Adipocyte (in vitro differentiated cells): ENCODE data around the gene PCDHA10.
"Not testable (repeated sequence)": the region's sequence is repeated elsewhere in the genome, so short reads cannot be mapped to it uniquely, and the experiment has no call there.

Experiments used
- DNase-seq: peaks from one replicate; pipeline ENCODE4 v3.0.0-alpha.2; 2015; ENCODE audit warnings: low read depth
- H3K27me3 ChIP-seq: replicated peaks from 2 replicates; pipeline ENCODE4 v1.7.0; 2013; ENCODE audit warnings: mild to moderate bottlenecking, low read length, moderate library complexity; ENCODE audit not compliant: control insufficient read depth, insufficient read depth
- H3K36me3 ChIP-seq: 2 replicates; pipeline ENCODE4 v1.7.0; 2013; ENCODE audit warnings: low read length, mild to moderate bottlenecking, moderate library complexity; ENCODE audit not compliant: control insufficient read depth, insufficient read depth, severe bottlenecking
- H3K4me1 ChIP-seq: 2 replicates; pipeline ENCODE4 v1.7.0; 2013; ENCODE audit warnings: mild to moderate bottlenecking, low read length, moderate library complexity; ENCODE audit not compliant: control insufficient read depth, insufficient read depth
- H3K4me3 ChIP-seq: 2 replicates; pipeline ENCODE4 v1.7.0; 2013; ENCODE audit warnings: mild to moderate bottlenecking, low read length, moderate library complexity
- H3K9ac ChIP-seq: 2 replicates; pipeline ENCODE4 v1.7.0; 2013; ENCODE audit warnings: mild to moderate bottlenecking, low read length, moderate library complexity
- H3K9me3 ChIP-seq: 2 replicates; pipeline ENCODE4 v1.7.0; 2013; ENCODE audit warnings: mild to moderate bottlenecking, low read length, moderate library complexity; ENCODE audit not compliant: control insufficient read depth

PCDHA10 gene

GRCh38 chr5:140828362-140828737 lies 27.3 kb upstream of the PCDHA10 start:
- Histone ChIP-seq H3K4me3 (peak overlapping the region; percentile 69), H3K9ac (no peak overlapping the region), H3K27me3 (no peaks in the 10 kb centered on the region), H3K4me1 (no peaks in the 10 kb centered on the region), H3K36me3 (no peaks in the 10 kb centered on the region), H3K9me3 (peaks cover 8% of the 10 kb centered on the region)
- no peak for DNase-seq

DNA sequence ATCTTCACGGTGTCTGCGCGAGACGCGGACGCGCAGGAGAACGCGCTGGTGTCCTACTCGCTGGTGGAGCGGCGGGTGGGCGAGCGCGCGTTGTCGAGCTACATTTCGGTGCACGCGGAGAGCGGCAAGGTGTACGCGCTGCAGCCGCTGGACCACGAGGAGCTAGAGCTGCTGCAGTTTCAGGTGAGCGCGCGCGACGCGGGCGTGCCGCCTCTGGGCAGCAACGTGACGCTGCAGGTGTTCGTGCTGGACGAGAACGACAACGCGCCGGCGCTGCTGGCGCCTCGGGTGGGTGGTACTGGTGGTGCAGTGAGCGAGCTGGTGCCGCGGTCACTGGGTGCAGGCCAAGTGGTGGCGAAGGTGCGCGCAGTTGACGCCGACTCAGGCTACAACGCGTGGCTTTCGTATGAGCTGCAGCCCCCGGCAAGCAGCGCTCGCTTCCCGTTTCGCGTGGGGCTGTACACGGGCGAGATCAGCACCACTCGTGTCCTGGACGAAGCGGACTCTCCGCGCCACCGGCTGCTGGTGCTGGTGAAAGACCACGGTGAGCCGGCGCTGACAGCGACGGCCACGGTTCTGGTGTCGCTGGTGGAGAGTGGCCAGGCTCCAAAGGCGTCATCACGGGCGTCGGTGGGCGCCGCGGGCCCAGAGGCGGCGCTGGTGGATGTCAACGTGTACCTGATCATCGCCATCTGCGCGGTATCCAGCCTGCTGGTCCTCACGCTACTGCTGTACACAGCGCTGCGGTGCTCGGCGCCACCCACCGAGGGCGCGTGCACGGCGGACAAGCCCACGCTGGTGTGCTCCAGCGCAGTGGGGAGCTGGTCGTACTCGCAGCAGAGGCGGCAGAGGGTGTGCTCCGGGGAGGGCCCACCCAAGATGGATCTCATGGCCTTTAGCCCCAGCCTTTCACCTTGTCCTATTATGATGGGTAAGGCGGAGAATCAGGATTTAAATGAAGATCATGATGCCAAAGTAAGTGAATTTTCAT lies 25.9 kb upstream of the PCDHA10 start:
- not testable (repeated sequence) for H3K36me3 ChIP-seq, H3K4me1 ChIP-seq, H3K4me3 ChIP-seq, DNase-seq, H3K9me3 ChIP-seq, H3K9ac ChIP-seq, H3K27me3 ChIP-seq

DNA sequence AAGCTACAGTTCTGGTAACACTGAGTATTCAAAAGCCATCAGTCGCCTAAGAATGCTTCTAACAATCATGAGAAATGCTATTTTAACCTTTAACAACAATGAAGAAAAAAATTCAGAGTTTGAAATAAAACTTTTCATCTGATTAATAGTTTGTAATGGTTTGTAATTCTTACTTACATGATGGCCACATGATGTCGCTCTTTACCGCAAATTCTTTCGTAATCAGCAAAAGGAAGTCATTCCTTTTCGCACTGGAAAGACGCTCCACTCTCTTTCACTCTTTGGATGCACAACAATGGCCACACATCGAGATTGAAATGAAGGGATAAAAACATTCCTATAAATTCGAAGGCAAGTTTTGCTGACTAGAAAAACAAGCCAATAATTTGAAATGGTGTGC lies 21.7 kb upstream of the PCDHA10 start, which contains the start of gene PCDHA7:
PCDHA7 (plus strand) TSS at position 277 of the 400 bp plus-strand sequence; CDS start at position 392, 115 bp downstream.
- Histone ChIP-seq H3K27me3 (no peaks in the 10 kb centered on the region), H3K4me3 (peak within 1 kb of the TSS; percentile 71), H3K36me3 (no peaks in the 10 kb centered on the region), H3K9ac (no peak within 1 kb of the TSS), H3K4me1 (no peaks in the 10 kb centered on the region), H3K9me3 (peaks cover 7% of the 10 kb centered on the region)
- peak; percentile 30 for DNase-seq

GRCh38 chr5:140834439-140835008 lies 21.2 kb upstream of the PCDHA10 start:
- not testable (repeated sequence) for H3K27me3 ChIP-seq, H3K4me1 ChIP-seq, H3K9ac ChIP-seq, H3K9me3 ChIP-seq, DNase-seq, H3K36me3 ChIP-seq
- peak overlapping the region; percentile 71 for H3K4me3 ChIP-seq

GRCh38 chr5:140835622-140836510 lies 19.8 kb upstream of the PCDHA10 start:
- H3K4me3 ChIP-seq: no peak overlapping the region
- H3K4me1 ChIP-seq: no peaks in the 10 kb centered on the region
- H3K9me3 ChIP-seq: peaks cover 6% of the 10 kb centered on the region
- no peaks in the 10 kb centered on the region for H3K27me3 ChIP-seq
- H3K36me3 ChIP-seq: no peaks in the 10 kb centered on the region
- DNase-seq: no peak
- H3K9ac ChIP-seq: no peak overlapping the region

DNA sequence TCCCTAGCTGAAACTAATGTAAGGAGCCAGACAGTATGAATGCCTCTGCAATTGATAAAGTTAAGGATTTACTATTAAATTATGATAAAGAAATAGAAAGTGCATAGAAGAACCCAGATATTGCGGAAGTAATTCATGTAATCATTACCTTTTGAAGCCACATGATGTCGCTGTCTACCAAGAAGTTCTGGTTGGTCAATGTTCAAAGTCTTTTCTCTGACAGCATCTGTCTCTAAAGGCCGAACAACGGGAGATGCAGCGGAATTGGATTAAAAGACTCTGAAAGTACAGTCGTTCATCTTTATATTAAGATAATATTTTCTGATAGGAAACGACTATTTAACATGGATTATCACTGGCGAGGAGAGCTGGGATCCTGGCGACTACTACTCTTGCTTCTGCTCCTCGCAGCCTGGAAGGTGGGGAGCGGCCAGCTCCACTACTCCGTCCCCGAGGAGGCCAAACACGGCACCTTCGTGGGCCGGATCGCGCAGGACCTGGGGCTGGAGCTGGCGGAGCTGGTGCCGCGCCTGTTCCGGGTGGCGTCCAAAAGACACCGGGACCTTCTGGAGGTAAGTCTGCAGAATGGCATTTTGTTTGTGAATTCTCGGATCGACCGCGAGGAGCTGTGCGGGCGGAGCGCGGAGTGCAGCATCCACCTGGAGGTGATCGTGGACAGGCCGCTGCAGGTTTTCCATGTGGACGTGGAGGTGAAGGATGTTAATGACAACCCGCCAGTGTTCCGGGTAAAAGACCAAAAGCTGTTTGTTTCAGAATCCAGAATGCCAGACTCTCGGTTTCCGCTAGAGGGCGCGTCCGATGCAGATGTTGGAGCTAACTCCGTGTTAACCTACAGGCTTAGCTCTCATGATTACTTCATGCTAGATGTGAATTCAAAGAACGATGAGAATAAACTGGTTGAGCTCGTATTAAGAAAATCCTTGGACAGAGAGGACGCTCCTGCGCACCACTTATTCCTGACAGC lies 14.4 kb upstream of the PCDHA10 start, which contains the start of gene PCDHA8:
PCDHA8 (plus strand) TSS at position 210 of the 985 bp plus-strand sequence; CDS start at position 345, 135 bp downstream.
- H3K9me3 ChIP-seq: peaks cover 4% of the 10 kb centered on the region
- H3K4me3 ChIP-seq: no peak within 1 kb of the TSS
- H3K27me3 ChIP-seq: no peaks in the 10 kb centered on the region
- H3K36me3 ChIP-seq: no peaks in the 10 kb centered on the region
- H3K9ac ChIP-seq: no peak within 1 kb of the TSS
- peak; percentile 4 for DNase-seq
- H3K4me1 ChIP-seq: no peaks in the 10 kb centered on the region

GRCh38 chr5:140842798-140843733 lies 12.6 kb upstream of the PCDHA10 start:
- H3K27me3 ChIP-seq: no peaks in the 10 kb centered on the region
- DNase-seq: no peak
- H3K36me3 ChIP-seq: no peaks in the 10 kb centered on the region
- no peak overlapping the region for H3K9ac ChIP-seq
- no peak overlapping the region for H3K4me3 ChIP-seq
- peaks cover 6% of the 10 kb centered on the region for H3K9me3 ChIP-seq
- no peaks in the 10 kb centered on the region for H3K4me1 ChIP-seq

DNA sequence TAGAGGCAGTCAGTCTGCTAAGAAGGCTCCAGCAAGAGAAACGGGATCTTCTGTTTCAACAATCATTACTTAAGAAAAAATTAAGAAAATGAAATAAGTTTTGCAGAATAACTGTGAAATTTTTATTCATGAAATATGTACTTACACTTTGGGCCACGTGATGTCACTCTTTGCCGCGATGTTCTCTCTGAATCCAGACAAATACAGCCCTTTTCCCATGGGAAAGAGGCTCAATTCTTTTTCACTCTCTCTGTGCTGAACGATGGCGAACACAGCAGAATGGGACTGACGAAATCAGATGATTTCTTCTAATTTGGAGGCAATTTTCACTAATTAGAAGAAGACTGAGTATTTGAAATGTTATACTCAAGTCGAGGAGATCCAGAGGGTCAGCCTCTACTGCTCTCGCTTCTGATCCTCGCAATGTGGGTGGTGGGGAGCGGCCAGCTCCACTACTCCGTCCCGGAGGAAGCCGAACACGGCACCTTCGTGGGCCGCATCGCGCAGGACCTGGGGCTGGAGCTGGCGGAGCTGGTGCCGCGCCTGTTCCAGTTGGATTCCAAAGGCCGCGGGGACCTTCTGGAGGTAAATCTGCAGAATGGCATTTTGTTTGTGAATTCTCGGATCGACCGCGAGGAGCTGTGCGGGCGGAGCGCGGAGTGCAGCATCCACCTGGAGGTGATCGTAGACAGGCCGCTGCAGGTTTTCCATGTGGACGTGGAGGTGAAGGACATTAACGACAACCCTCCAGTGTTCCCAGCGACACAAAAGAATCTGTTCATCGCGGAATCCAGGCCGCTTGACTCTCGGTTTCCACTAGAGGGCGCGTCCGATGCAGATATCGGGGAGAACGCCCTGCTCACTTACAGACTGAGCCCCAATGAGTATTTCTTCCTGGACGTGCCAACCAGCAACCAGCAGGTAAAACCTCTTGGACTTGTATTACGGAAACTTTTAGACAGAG lies 7.3 kb upstream of the PCDHA10 start, which contains the start of gene PCDHA9:
PCDHA9 (plus strand) TSS at position 244 of the 964 bp plus-strand sequence; CDS start at position 358, 114 bp downstream.
- not testable (repeated sequence) for H3K4me3 ChIP-seq, H3K27me3 ChIP-seq

More for the DNA sequence above, 7.3 kb upstream of the PCDHA10 start, which contains the start of gene PCDHA9:
- H3K4me1 ChIP-seq, H3K9me3 ChIP-seq, H3K36me3 ChIP-seq, H3K9ac ChIP-seq, DNase-seq: not testable (repeated sequence)
